GM19043 (cell line): Measurements from ENCODE around the gene ULBP2.

Source experiments
- ATAC-seq: cut with Tn5 transposase; IDR thresholded peaks from one replicate; pipeline ENCODE4 v1.9.1; 2021; ENCODE audit warnings: low read depth; ENCODE audit not compliant: unreplicated experiment

ULBP2 gene

GRCh38 chr6:149941583-149942460, at the start of gene ULBP2:
Gene ULBP2, plus strand, starts transcription at chr6:149942014. Its CDS starts 59 bp downstream, at chr6:149942073.
- no peak for ATAC-seq

GRCh38 chr6:149895048-149895590, 46.7 kb upstream of the ULBP2 start:
- no peak for ATAC-seq

- no peak for ATAC-seq
Measured at GRCh38 chr6:149895833-149896271, 46.0 kb upstream of the ULBP2 start.

- ATAC-seq, result no peak
Measured at GRCh38 chr6:149896491-149896890, 45.3 kb upstream of the ULBP2 start.

GRCh38 chr6:149897015-149897697, 44.7 kb upstream of the ULBP2 start:
- ATAC-seq, result no peak

- no peak for ATAC-seq
Measured at GRCh38 chr6:149897855-149898744, 43.7 kb upstream of the ULBP2 start, which contains the start of gene RAET1E. Gene RAET1E, minus strand, starts transcription at chr6:149898113. Its CDS starts 7,212 bp downstream, at chr6:149890901.

GRCh38 chr6:149898966-149899365, 42.8 kb upstream of the ULBP2 start:
- no peak for ATAC-seq

GRCh38 chr6:149899486-149899885, 42.3 kb upstream of the ULBP2 start:
- ATAC-seq, result no peak

- ATAC-seq, result no peak
Measured at GRCh38 chr6:149899926-149900619, 41.7 kb upstream of the ULBP2 start.

- ATAC-seq, result no peak
Measured at GRCh38 chr6:149900620-149901443, 41.0 kb upstream of the ULBP2 start.

GRCh38 chr6:149901444-149902140, 40.2 kb upstream of the ULBP2 start:
- ATAC-seq, result no peak

GRCh38 chr6:149903938-149904611, 37.7 kb upstream of the ULBP2 start:
- no peak for ATAC-seq

GRCh38 chr6:149904661-149905370, 37.0 kb upstream of the ULBP2 start:
- ATAC-seq, result no peak

GRCh38 chr6:149905371-149905910, 36.4 kb upstream of the ULBP2 start:
- no peak for ATAC-seq

GRCh38 chr6:149905911-149906371, 35.9 kb upstream of the ULBP2 start:
- no peak for ATAC-seq

- ATAC-seq, result no peak
Measured at GRCh38 chr6:149906405-149906804, 35.4 kb upstream of the ULBP2 start.

GRCh38 chr6:149907317-149907716, 34.5 kb upstream of the ULBP2 start:
- ATAC-seq, result no peak
